ENCODE measurements around the gene PNPT1.
"Not testable (repeated sequence)": the region's sequence is repeated elsewhere in the genome, so short reads cannot be mapped to it uniquely, and the experiment has no call there.

Gene PNPT1

DNA sequence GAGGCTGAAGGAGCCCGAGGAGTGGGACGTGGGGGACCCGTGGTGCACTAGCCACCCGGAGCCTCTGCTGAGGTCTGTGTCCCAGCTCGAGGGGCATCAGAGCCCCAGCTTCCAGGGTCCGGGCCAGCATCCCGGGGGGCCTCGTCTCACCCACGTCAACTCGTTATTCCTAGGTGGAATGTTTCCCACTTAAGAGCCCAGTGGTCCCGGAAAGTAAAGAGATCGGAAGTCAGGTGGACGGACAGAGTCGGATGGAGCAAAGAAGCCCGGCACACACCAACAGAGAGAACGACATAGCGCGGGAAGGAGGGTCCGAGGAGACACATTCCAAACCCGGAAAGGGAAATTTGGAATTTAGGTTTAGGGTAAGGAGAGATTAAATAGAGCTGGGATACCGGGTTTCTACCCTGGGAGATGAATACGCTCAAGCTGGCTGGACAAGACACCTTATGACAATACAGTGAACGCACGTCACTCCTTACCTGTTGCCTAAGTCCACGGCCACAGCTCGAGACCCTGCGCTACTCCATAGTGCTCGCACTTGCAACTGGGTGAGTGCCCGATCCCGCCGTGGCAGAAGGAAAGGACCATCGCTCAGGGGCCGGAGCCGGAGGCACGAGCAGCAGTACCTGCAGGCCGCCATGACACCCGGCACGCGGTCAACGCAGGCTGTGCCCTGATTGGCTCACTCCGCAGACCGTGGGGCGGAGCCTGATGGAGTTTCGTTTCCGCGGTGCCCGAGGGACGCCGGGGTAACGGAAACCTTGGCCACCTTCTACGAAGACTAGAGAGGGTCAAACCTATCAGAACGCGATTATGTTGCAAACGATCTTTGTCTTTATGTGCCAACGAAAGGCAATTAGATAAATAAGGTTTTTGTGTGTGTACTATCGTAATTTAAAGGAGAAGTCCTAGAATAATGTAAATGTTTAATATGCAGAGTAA is at the start of gene PNPT1:
PNPT1 (minus strand) TSS at position 664 of the 945 bp plus-strand sequence; CDS start at position 643, 21 bp downstream.
- DNase-seq (ENCODE audit: low read depth, low spot score): peak; percentile 70

DNA sequence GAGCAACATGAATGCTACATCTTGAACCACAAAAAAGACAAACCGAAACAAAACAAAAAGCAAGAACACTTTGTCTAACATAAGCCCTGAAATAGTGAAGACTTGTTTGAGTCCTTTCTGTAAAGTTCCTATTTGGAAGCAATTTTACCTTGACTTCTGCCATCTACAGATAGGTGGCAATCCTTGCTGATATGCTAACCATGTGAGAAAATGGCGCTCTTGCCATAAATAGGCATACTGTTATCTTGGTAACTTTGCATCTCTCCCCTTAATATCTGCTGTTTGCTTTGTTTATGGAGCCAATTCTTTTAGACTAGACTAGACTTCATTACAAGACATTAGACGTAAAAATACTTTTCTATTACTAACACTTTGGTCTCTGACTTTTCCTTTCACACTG is 49.4 kb upstream of the PNPT1 start:
- no peak for DNase-seq (ENCODE audit: low read depth, low spot score)

DNA sequence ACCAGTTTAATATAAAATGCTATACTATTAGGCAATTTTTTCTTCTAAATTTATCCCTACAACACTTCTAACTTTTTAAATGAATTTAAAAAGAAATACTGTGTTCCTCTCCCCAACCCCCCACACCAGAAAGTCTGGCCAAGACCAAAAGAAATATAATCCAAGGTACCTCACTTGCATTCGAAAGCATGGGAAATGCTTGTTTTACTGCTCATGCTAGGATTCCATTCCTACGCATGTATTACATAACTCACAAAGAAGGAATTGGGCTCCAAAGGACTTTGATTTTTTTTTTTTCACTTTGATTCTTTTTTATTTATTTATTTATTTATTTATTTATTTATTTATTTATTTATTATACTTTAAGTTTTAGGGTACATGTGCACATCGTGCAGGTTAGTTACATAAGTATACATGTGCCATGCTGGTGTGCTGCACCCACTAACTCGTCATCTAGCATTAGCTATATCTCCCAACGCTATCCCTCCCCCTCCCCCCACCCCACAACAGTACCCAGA is 42.4 kb upstream of the PNPT1 start:
- not testable (repeated sequence) for DNase-seq (ENCODE audit: low read depth, low spot score)

DNA sequence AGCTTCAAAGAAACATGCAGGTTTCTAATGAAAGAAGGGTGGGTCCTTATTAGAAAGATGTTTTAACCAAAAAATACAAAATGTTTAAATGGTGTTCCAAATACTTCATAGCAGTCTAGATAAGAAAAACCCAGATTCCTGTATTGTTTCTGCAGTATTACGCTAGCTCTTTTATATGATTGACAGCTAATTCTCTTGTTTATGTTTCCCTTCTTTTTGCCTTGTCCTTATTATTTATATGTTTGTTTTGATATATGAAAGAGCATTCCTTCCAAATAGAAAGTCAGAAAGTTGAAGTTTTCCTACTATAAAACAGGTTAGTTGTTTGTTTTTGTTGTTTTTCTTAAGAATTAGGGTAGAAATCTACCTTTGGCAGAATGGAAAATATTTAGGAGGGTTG is 41.1 kb upstream of the PNPT1 start:
- DNase-seq (ENCODE audit: low read depth, low spot score): no peak

DNA sequence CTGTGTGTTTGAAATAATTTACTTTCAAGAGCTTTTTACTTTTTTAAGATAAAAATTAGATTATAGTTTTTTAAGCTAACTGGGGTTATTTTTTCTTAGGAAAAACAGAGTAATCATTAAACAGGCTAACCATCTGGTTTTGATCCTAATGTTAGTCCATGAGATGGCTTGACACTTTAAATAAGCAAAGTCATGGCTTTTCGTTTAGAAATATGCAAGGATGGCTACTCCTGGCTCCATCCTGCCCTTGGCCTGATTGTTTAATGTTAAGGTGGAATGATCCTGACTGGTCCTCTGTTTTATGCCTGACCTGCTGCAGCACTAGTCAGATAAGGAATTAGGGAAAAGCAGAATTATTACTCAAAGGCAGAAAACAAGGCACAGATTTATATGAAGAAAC is 39.7 kb upstream of the PNPT1 start:
- no peak for DNase-seq (ENCODE audit: low read depth, low spot score)

DNA sequence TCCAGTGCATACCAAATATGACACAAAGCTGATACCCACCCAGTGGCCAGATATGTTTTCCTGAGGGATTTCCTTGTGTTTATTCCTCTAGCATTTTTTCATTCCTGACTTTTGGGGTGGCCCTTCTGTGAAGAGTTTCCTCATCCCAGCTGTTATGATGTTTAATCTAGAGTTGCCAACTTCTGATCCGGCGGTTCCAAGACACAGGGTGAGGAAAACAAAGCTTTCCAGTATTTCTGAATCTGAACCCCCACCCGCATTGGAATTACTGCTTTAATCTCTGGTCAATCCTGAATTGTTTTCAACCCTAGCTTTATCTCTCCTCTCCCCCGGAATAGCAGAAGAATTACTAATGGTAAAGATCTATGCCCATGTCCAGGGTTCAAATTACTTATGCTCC is 39.2 kb upstream of the PNPT1 start:
- DNase-seq (ENCODE audit: low read depth, low spot score): no peak

DNA sequence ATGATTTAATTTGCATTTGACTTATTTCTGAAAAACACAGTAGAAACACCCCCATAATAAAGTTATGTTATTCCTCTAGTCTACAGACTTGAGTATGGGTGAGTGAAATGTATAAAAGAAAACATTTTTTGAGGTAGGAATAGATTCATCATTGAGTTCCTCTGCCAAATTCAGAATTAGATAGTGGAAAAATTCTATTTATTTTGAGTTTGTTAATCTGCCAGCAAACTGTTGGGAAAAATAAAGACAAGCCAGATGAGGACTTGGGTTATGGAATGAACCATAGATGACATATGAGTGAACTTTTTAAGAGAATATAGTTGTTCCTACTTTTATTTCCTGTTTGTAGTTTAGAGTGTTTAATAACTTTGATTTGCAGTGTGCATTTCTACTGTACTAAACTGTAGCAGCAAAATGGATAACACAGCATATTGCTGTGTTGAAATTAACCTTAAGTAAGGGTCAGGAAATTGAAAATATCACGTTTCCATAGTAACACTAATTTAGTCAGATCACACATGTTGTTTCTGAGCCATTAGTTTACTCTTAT is 35.6 kb upstream of the PNPT1 start:
- no peak for DNase-seq (ENCODE audit: low read depth, low spot score)

DNA sequence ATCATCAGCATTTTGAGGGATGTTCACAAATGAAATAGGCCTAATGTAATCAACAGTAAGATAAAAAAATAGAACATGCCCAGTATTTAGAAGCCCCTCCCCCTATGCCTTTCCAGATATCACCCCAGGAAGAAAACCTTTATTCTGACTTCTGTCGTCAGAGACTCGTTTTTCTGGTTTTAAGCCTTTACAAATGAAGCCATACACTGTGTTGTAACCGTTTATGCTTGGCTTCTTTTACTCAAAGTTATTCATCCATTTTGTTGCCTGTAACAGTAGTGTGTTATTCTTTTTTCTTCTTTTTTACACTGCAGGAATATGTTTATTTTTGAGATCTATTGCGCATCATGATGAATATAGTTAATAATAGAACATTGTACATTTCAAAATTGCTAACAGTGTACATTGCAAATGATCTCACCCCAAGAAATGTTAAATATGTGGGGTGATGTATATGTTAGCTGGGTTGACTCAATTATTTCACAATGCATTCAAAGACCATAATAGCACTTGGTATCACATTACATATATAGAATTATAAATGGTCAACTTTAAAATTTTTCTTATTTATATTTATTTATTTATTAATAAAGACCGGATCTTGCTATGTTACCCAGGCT is 28.1 kb upstream of the PNPT1 start:
- no peak for DNase-seq (ENCODE audit: low read depth, low spot score)

DNA sequence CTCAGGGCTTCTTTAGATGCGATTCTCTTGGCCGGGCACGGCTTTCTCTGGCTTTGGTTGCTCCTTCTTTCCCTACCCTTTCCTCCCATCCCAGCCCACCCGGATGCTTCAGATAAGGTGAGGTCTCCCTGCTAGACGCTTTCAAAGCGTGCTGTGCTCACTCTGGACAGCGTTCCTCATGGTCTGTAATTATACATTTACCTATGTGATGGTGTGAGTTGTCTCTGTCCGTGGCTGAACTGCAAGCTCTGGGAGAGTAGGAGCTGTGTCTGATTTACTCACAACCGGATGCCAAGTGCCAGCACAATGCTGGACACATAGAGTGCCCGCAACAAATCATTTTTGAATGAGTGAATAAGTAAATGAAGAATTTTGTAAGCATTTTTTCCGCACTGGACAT is 26.8 kb upstream of the PNPT1 start:
- no peak for DNase-seq (ENCODE audit: low read depth, low spot score)

DNA sequence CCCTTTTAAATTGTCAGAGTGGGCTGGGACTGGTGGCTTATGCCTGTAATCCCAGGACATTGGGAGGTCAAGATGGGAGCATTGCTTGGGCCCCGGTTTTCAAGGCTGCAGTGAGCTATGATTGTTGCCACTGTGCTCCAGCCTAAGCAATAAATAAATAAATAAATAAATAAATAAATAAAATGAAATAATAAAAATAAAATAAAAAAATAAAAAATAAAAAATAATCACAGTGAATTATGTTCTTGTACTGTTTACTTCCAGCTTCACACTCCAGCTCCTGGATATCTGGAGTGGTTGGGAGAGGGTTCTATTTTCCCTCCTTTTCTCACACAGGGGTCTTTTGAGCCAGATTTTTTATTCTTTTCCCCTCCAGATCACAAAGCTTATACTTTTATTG is 26.2 kb upstream of the PNPT1 start:
- no peak for DNase-seq (ENCODE audit: low read depth, low spot score)

DNA sequence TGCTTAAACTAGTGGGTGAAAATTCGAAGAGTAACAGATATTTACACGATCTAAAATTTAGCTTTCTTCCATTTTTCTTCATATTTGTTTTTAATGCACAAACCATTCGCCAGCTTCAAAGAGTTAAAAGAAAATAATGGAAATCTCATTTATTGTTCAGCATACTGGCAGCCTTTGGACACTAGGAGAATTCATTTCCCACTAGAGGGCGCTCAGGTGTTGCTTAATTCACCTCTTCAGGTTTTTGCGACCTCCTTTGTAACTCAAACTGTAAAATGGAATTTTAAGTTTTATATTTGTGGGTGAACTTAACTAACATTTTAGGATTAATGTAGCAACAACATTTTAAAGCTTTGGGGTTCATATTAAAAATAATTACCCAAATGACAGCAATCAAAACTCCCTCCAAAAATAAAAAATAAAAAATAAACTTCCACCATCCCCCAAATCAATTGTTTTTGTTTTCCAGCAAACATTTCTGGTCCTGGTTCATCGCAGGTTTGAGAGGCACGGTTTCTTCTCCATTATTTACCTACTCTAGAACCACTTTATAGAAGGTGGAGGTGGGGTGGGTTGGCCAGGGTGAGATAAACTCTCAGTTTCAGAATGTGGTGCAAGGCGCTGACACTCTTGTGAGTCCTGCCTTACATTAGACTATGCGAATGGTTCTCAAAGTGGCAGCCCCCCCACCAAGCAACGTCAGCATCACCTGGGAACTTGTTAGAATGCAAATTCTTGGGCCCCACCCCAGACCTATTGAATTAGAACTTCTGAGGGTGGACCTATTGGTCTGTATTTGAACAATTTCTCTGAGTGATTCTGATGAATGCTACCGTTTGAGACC is 24.7 kb upstream of the PNPT1 start:
- no peak for DNase-seq (ENCODE audit: low read depth, low spot score)

DNA sequence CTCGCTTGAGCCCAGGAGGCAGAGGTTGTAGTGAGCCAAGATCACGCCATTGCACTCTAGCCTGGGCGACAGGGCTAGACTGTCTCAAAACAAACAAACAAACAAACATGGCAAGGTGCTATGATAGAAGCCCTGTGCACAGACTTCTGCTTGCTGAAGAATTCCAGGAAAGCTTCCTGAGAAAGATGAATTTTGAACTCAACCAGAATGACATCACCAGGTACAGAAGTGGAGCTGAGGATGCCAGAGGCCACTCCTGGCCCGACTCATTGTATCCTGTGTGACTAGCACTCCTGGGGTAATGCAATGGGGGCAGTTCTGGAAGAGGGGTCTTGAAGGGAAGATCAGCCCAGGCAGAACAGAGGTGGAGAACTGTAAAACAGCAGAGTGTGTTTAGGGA is 22.0 kb upstream of the PNPT1 start:
- DNase-seq (ENCODE audit: low read depth, low spot score): no peak

DNA sequence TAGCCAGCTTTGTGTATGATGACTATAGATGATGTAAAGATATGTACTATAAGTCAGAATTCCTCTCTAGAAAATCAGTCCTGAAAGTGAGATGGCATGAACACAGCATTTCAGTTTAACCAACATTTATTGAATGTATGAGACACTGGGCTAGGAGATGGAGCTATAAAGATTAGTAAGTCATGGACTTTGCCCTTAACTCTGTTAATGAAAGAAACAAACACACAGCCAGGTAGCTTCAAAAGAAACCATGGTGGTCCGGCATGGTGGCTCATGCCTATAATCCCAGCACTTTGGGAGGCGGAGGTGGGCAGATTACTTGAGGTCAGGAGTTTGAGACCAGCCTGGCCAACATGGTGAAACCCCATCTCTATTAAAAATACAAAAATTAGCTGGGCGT is 21.5 kb upstream of the PNPT1 start:
- DNase-seq (ENCODE audit: low read depth, low spot score): not testable (repeated sequence)

DNA sequence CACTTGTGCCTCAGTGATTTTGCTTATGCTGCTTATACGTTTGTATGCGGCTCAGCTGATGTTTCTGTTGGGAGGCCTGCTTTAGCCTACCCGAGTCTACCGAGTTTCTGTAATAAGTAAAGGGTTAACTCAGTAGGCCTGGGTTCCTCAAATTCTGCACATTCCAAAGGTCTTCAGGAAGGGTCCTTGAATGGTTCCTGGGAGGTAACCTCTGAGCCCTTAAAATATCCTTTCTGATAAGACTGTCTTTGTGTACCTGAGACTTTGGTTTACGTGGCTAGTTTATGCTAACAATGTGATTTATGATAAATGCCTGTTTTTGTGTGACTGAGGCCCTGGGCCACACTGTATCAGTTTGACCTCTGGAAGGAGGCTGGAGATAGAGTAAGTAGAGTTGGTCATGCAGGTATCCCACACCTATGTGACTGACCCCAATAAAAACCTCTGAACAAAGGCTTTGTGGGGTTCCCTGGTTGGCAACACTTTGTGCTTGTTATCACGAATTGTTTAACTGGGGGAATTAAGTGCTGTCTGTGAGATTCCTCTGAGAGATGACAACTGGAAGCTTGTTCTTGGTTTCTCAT is 18.9 kb upstream of the PNPT1 start:
- no peak for DNase-seq (ENCODE audit: low read depth, low spot score)

DNA sequence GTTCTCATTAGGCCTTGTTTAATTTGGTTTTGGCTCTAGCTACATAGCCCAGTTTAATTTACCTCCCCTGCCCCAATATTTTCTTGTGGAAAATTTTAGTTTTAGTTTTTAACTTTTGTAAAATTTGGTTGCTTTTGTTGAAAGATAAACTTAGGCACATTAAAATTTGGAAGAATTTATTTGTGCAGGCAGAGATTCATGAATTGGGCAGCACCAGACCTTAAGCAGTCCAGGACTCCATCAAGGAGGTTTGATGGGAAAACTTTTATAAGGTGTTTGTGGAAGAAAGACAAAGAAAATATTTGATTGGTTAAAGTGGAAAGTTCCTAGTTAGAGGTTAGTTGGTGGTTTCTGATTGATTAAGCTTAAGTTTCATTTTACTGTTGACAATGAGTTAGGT is 16.4 kb upstream of the PNPT1 start:
- no peak for DNase-seq (ENCODE audit: low read depth, low spot score)

DNA sequence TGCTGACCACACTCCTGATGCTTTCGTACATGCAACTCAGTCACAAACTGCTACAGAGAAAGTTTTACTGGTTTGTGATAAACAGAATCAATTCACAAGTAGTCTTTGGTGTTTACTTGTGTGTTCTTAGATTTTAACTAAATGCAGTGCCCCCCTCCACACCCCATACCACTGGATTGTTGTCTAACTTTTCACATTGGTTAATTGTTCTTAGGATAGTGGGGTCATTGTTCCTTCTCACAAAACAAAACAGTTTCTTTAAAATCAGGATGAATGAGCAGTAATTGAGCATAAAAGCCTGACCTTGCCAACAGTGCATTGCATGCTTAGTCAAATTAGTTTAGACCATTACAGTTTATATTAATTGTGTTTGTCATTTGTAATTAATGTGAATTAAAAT is 14.1 kb upstream of the PNPT1 start:
- DNase-seq (ENCODE audit: low read depth, low spot score): no peak

DNA sequence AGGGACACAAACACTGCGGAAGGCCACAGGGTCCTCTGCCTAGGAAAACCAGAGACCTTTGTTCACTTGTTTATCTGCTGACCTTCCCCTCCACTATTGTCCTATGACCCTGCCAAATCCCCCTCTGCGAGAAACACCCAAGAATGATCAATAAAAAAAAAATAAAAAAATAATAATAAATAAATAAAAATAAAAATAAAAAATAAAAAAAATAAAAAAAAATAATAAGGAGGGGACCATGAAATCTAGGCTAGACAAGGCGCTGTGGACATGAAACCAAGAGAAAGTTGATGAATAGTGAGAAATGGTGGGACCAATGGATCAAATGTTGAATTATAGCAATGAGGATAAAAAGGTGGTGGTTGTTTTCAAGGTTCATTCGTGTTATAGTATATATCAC is 12.6 kb upstream of the PNPT1 start:
- DNase-seq (ENCODE audit: low read depth, low spot score): not testable (repeated sequence)

DNA sequence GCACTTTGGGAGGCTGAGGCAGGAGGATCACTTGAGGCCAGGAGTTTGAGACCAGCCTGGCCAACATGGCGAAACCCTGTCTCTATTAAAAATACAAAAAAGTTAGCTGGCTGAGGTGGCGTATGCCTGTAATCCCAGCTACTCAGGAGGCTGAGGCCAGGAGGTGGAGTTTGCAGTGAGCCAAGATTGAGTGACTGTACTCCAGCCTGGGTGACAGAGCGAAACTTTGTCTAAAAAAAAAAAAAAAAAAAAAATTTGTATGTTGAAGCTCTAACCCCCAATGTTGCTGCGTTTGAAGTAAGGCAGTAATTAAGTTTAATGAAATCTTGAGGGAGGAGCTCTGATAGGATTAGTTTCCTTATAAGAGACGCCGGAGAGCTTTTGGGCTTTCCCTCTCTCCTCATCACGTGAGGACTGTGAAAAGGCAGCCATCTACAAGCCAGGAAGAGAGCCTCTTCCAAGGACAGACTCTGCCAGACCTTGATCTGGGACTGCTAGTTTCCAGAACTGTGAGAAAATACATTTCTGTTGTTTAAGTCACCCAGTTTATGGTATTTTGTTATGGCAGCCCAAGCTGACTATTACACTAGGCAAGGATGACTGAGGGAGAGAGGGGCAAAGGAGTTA is 11.5 kb upstream of the PNPT1 start:
- DNase-seq (ENCODE audit: low read depth, low spot score): no peak

DNA sequence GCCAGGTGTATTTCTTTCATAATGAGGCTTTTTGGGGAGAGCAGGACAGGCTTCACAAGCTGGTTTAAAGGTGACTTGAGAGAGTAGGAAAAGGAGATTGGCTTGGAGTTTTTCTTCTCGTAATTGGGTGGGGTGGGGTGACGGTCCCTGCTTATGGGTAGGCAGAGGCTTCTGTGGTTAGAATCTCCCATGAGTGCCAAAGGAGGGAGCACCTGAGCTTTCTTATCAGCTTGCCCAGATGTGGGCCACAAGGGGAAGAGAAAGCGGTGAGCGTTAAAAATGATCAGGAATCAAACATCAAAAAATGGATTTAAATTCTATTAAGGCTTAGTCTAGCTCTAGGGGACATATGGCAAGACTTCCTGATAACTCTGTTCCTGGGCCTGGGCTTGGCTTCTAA is 9.7 kb upstream of the PNPT1 start:
- no peak for DNase-seq (ENCODE audit: low read depth, low spot score)

DNA sequence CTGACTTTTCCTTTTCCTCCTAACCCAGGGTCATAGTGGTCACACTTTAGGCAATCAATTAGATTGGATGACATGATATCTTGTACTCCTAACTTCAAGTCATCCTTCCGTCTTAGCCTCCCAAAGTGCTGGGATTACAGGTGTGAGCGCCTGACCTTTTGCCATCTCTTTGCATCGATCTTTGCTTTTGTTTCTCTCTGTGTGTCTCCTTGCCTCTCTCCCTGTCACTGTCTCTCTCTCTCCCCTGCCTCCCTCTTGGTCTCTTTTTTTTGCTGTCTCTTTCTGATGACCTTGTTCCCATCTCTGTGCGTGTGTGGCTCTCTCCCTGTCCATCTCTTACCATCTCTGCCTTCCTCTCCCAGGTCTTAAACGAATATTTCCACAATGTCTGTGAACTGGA is 904 bp downstream of the PNPT1 start:
- not testable (repeated sequence) for DNase-seq (ENCODE audit: low read depth, low spot score)

DNA sequence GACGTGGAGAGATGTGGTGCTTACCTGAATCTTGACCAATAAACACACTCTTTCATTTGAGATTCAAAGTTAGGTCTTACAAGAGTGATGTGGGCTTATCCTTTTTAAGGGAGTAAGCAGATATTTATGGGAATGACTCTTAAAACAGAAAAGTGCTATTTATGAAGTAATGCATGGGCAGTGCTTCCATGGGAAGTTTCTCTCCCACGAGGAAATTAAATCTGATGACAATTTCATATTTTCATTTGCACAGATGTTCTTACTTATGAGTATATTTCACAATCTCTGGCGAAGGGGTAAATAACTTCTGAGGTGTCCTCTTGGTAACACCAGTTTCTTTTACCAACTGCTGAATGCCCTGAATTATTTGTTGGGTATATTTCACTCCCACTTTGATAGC is 21.0 kb downstream of the PNPT1 start:
- DNase-seq (ENCODE audit: low read depth, low spot score): no peak
